ENCODE results near the gene FOXP1. TPM values are rescaled to one million over a fixed set of nuclear protein-coding genes. Genes with fewer than 3 reads are reported as not detected.

Gene FOXP1
- total and polyA plus RNA-seq, 2 of the 8 experiments (the other 6 are each of a cell fraction or from before 2014, with no cell fraction given): 13.9 to 25.4 TPM

- no peak for TF ChIP-seq CREB1 (IDR thresholded peaks at IDR 0.05)
- no peak for TF ChIP-seq SP4 (IDR thresholded peaks at IDR 0.05; ENCODE audit: low read length)
- TF ChIP-seq YY1 (IDR thresholded peaks at IDR 0.05; ENCODE audit: low read depth, low read length): peak; percentile 77; the same call in 1 of the 2 replicates
- TF ChIP-seq KDM5A (IDR thresholded peaks at IDR 0.05; ENCODE audit: low read length): no peak
- peak; percentile 18 to 51; a peak in 3 of 4 replicates for TF ChIP-seq RAD21 (IDR thresholded peaks at IDR 0.05 in 1 of 2, conservative IDR thresholded peaks at IDR 0.05 in 1 of 2; ENCODE audit: low read depth in 2 of 2, low read length in 2 of 2)
- TF ChIP-seq RFX5 (IDR thresholded peaks at IDR 0.05; ENCODE audit: borderline replicate concordance, low read depth, low read length): no peak
- no peak for TF ChIP-seq SAP30 (IDR thresholded peaks at IDR 0.05; ENCODE audit: insufficient read depth, insufficient replicate concordance, low read length)
Observed at GRCh38 chr3:71476950-71477349, 106.6 kb downstream of the FOXP1 start (continued).

All from H1 (cell line).